ENCODE results near the gene MGARP. TPM values are rescaled to one million over a fixed set of nuclear protein-coding genes. Genes with fewer than 3 reads are reported as not detected.

The MGARP gene
- 7.2 and 7.6 TPM in 2 replicates for total RNA-seq

DNA sequence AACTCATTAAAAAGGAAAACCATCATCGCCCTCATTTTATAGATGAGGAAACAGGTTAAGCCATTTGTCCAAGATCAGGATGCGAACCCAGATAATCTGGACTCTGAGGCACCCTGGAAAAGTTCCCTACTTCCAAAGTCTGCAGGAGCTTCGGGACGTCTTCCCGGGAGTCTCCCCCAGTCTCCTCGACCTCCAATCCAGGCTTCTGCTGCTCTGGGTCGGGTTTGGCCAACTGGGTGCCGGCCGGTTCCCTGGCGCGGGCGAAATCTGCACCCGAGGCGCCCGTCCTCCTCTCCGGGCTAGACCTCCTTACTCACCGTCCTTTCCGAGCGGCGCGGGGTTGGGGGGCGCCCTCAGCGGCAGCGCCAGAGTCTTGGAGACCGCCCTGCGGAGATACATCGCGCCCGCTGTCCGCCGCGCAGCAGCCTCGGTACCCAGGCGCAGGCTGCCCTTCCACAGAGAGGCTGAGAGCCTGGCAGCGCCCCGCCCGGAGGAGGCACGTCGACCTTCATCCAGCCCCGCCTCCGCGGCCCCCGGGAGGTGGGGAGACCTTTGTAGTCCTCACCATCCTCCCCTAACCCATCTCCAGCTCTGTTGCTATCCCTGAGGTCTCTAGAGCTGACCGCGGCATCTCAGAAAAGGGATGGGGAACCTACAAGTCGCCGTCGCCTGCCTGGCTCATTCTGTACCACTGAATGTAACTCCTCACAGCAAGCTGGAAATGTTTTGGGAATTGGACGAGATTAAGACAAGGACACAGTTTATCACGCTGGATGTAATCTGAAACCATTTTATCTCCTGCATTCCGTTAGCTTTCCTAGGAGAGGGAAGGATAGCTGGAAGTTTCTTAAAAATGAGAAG is at the start of gene MGARP:
Gene MGARP (minus strand): TSS at position 466 of the 861 bp plus-strand sequence. CDS start 67 bp downstream, at position 399.

DNA sequence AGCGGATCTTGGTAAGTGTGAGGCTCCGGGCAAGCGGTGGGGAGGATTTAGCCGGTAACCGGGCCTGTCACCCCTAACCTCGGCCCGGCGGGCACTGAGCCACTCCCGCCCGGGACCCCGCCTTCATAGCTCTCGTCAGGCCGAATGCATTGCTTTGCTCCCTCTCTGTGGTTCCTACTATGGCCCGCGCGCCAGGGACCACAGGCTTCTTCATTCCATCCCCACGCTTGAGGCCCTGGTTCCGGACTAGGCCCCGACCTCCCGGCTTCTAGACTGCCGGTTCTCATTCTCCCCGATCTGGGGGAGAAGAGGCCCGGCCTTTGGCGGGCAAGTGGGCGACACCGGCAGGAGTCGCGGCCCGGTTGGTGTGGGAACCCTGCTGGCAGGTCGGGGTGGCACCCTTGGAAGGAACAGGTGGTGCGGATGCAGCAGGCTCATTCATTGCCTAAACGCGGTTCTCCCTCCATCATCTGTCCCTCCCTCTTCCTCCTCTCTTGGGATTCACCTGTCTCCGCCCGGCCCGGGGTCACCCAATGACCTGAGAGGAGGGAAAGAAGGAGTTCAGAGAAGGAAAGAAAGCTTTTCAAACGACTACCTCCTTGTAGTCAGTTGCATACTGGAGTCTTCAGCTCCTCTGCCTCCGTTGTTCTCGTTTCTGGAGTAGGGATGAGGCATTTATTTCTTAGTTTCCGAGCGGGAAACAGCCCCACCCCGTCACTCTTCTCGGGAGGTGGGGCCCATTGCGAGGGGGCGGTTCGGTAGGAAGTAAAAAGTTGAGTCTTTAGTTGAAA is 22.0 kb upstream of the MGARP start, which contains the start of gene NDUFC1:
Gene NDUFC1 (minus strand): TSS at position 657 of the 791 bp plus-strand sequence. CDS start 6,679 bp downstream, outside the sequence.

DNA sequence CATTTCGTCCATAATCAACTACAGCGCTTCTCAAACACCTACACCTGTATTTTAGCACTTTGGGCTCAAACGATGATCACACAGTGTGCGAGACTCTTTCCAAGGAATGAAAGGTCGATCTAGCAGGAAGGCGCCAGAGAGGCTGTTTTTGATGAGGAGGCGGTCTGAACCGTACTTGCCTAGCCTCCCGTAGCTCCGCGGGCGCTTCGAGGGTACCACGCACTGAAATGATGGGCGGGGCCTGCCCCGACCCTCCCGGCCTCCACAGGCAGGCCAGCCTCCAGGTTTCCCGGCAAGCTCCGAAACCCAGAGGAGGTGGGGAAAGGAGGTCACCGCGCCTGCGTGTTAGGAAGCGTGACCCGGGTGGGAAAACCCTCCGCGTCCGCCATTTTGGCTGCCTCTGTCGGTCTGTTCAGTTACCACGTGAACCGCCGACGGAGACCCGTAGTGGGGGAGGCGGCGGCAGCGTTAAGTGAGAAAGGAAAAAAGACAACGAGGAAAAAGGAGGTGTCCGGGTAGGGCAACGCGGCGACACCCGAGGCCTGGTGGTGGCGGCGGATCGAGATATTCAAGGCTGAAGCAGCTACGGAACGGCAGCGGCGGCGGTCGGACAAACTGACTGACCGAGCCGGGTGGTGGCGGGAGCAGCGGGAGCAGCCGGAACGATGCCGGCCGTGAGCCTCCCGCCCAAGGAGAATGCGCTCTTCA is 21.2 kb upstream of the MGARP start, which contains the start of gene NAA15:
Gene NAA15 (plus strand): TSS at position 393 of the 708 bp plus-strand sequence. CDS start 273 bp downstream, at position 666.

Other genes starting within 250 kb of the MGARP start
- gene ELF2, start 103.0 kb downstream of the MGARP start, total RNA-seq: 23.4 and 25.2 TPM in 2 replicates
- 14.3 and 20.5 TPM in 2 replicates for gene NAA15, start 21.3 kb upstream of the MGARP start, total RNA-seq
- gene NDUFC1, start 22.3 kb upstream of the MGARP start, total RNA-seq: 28.1 and 47.6 TPM in 2 replicates
- gene RAB33B, start 173.9 kb upstream of the MGARP start, total RNA-seq: 8.6 and 8.9 TPM in 2 replicates